ENCODE data around the gene MRC2. TPM values are rescaled to one million over a fixed set of nuclear protein-coding genes. Genes with fewer than 3 reads are reported as not detected.

Gene MRC2
- polyA plus RNA-seq, 2 of the 4 experiments (the other 2 are of a cell fraction) = 20.2 to 57.3 TPM

- ChIA-PET CTCF (interaction anchor here (0.8 to 6.3 kb wide), 10 partner anchors 9 to 568 kb away, joined by 3 to 39 read pairs (median 4); no protein-coding TSS in a partner anchor), POLR2A (interaction anchor here (0.7 to 1.4 kb wide), 5 partner anchors 17 to 261 kb away, joined by 3 to 8 read pairs (median 4); partner anchors contain the start of genes MARCHF10 and TANC2)
- Histone ChIP-seq H3K4me3 (peak overlapping the region; percentile 70; the same call in 2 of the 3 replicates), H3K9me3 (peaks cover 19% of the 10 kb centered on the region), H3K4me1 (peaks cover 21% of the 10 kb centered on the region), H3K4me2 (peak overlapping the region; percentile 95), H3K27ac (peak overlapping the region; percentile 96 to 97)
- no peak for DNase-seq (ENCODE audit: low read depth in 1 of 2, low spot score in 1 of 2)
- no peak for ATAC-seq
- FAIRE-seq = no peak
- 91% methylated on average over 11 of the region's 11 CpGs for WGBS (ENCODE audit: missing lambda C conversion rate)
- TF ChIP-seq BCL3 (IDR thresholded peaks at IDR 0.05) (0 out of 3 replicates have a peak, but pooled peaks have one; percentile 3), CBX2 (IDR thresholded peaks at IDR 0.05; ENCODE audit: borderline replicate concordance, low read depth) (no peak), PBX3 (IDR thresholded peaks at IDR 0.05) (no peak)
Observed at GRCh38 chr17:62705156-62705777, 77.8 kb downstream of the MRC2 start.

GRCh38 chr17:62705778-62706597 lies 78.5 kb downstream of the MRC2 start:
- ATAC-seq (no peak), DNase-seq (ENCODE audit: low read depth in 1 of 2, low spot score in 1 of 2) (no peak), FAIRE-seq (no peak)
- POLR2A ChIA-PET = no interaction called here
- CTCF ChIA-PET = interaction anchor here (0.8 to 6.3 kb wide), 6 partner anchors 9 to 568 kb away, joined by 3 to 39 read pairs (median 5); no protein-coding TSS in a partner anchor
- Histone ChIP-seq H3K4me1 (peaks cover 21% of the 10 kb centered on the region), H3K27ac (peak overlapping the region; percentile 96 to 97; a peak in 4 of 6 replicates), H3K9me3 (peaks cover 19% of the 10 kb centered on the region), H3K4me2 (no peak overlapping the region; the same call in 2 of the 3 replicates), H3K4me3 (no peak overlapping the region)
- TF ChIP-seq HOXA7 (CRISPR knock-in tag; IDR thresholded peaks at IDR 0.05) = no peak
- TF ChIP-seq EHF (CRISPR knock-in tag; IDR thresholded peaks at IDR 0.05) = no peak
- TF ChIP-seq CHD4 (IDR thresholded peaks at IDR 0.05; ENCODE audit: borderline replicate concordance) = no peak
- TF ChIP-seq RNF2 (IDR thresholded peaks at IDR 0.05; ENCODE audit: borderline replicate concordance, low read depth) = no peak
- TF ChIP-seq TP53 (CRISPR knock-in tag; IDR thresholded peaks at IDR 0.05) = no peak
- WGBS (ENCODE audit: missing lambda C conversion rate) = 91% methylated on average over 14 of the region's 14 CpGs

- POLR2A ChIA-PET = no interaction called here
Observed at GRCh38 chr17:62706598-62707424, 79.3 kb downstream of the MRC2 start.

More at GRCh38 chr17:62706598-62707424, 79.3 kb downstream of the MRC2 start:
- H3K4me3 ChIP-seq = no peak overlapping the region
- WGBS (ENCODE audit: missing lambda C conversion rate) = 83% methylated on average over 20 of the region's 20 CpGs
- CTCF ChIA-PET = interaction anchor here (0.6 to 6.3 kb wide), 5 partner anchors 13 to 262 kb away, joined by 3 to 39 read pairs (median 3); no protein-coding TSS in a partner anchor
- peaks cover 19% of the 10 kb centered on the region for H3K9me3 ChIP-seq
- TF ChIP-seq EHMT2 (IDR thresholded peaks at IDR 0.05; ENCODE audit: low read depth) (no peak), ZSCAN20 (CRISPR knock-in tag; IDR thresholded peaks at IDR 0.05) (no peak), ELK1 (IDR thresholded peaks at IDR 0.05; ENCODE audit: low read depth, low read length) (no peak), RNF2 (IDR thresholded peaks at IDR 0.05; ENCODE audit: borderline replicate concordance, low read depth) (no peak), FOSB (CRISPR knock-in tag; IDR thresholded peaks at IDR 0.05) (no peak), HES2 (IDR thresholded peaks at IDR 0.05) (no peak), BHLHE40 (IDR thresholded peaks at IDR 0.05; ENCODE audit: low read depth, low read length) (no peak), PBX3 (IDR thresholded peaks at IDR 0.05) (no peak), GATA3 (IDR thresholded peaks at IDR 0.05; ENCODE audit: borderline replicate concordance) (no peak), HOXB13 (CRISPR knock-in tag; IDR thresholded peaks at IDR 0.05; ENCODE audit: low read depth) (no peak), EP300 (IDR thresholded peaks at IDR 0.05) (no peak), CBX2 (IDR thresholded peaks at IDR 0.05; ENCODE audit: borderline replicate concordance, low read depth) (no peak), RCOR1 (IDR thresholded peaks at IDR 0.05; ENCODE audit: low read depth, low read length) (no peak), CHD4 (IDR thresholded peaks at IDR 0.05; ENCODE audit: borderline replicate concordance) (no peak), BCL3 (IDR thresholded peaks at IDR 0.05) (no peak), ZC3H11A (IDR thresholded peaks at IDR 0.05) (no peak), USF2 (IDR thresholded peaks at IDR 0.05) (no peak)
- no peak overlapping the region; a peak in 1 of 6 replicates for H3K27ac ChIP-seq
- no peak overlapping the region for H3K4me2 ChIP-seq
- FAIRE-seq (no peak), DNase-seq (ENCODE audit: low read depth in 1 of 2, low spot score in 1 of 2) (no peak), ATAC-seq (no peak)
- H3K4me1 ChIP-seq = peaks cover 21% of the 10 kb centered on the region

All from A549 (cell line).